ENCODE data around the gene TMEM187. TPM values are rescaled to one million over a fixed set of nuclear protein-coding genes. Genes with fewer than 3 reads are reported as not detected.

Gene TMEM187
- polyA plus RNA-seq, 1 experiment, result 8.7 TPM

DNA sequence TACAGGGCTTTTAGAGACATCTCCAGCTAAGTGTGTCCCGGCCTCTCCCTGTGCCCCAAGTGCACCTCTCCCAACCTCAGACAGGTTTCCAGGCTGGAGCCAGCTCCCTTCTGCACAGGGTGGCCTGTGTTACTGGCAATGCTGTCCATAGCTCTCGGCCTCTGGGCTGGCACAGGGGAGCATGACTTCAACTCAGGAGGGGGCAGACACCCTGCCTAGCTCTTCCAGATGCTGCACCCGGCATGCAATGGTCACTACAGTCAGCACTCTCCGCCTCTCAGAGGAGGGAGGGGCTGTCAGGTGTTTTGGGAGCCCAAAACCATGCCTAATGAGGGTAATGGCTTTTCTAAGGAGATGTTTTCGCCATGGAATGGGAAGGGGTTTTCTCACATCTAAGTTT lies 49.6 kb downstream of the TMEM187 start:
- POLR2A ChIA-PET, result no interaction called here
- DNase-seq (ENCODE audit: low read depth), result no peak

DNA sequence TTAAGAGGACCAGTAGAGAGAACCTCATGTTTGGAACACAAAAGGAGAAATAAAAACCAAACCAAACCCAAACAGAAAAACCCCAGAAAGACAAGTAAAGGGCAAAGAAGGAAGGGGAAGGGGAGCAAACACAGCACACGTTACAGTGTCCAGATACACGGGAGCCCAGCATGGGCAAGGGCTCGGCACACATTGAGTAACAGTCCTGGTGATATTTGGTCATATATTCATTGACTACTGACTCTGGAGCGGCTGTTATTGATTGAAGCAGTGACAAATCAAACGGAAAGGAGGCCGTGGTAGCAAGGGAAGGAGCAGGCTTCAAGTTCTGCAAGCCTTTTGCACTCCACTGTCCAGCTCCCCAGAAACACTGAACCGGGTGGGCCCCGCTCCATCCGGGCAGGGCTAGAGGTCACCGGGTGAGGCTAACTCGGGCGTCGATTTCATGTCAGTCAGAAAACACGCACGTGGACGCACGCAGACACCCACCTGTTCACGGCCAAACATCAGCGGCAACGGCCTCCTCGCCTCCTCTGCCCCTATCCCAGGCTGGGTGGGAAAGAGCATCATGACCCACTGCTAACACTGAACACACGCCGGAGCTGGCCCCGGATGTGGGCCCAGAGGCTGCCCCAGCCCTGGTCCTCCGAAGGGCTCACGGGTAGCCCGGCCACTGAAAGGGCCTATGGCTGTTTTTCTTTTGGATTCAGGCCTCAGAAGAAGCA lies 50.9 kb downstream of the TMEM187 start:
- DNase-seq (ENCODE audit: low read depth), result no peak
- Histone ChIP-seq H3K36me3 (ENCODE audit: control insufficient read depth, insufficient read depth, low read length) (no peaks in the 10 kb centered on the region; the same call in 1 of the 2 replicates), H3K27me3 (ENCODE audit: control insufficient read depth, insufficient read depth, low read length) (no peaks in the 10 kb centered on the region), H3K4me3 (ENCODE audit: low read depth, low read length) (no peak overlapping the region)
- TF ChIP-seq, protein P1, sequence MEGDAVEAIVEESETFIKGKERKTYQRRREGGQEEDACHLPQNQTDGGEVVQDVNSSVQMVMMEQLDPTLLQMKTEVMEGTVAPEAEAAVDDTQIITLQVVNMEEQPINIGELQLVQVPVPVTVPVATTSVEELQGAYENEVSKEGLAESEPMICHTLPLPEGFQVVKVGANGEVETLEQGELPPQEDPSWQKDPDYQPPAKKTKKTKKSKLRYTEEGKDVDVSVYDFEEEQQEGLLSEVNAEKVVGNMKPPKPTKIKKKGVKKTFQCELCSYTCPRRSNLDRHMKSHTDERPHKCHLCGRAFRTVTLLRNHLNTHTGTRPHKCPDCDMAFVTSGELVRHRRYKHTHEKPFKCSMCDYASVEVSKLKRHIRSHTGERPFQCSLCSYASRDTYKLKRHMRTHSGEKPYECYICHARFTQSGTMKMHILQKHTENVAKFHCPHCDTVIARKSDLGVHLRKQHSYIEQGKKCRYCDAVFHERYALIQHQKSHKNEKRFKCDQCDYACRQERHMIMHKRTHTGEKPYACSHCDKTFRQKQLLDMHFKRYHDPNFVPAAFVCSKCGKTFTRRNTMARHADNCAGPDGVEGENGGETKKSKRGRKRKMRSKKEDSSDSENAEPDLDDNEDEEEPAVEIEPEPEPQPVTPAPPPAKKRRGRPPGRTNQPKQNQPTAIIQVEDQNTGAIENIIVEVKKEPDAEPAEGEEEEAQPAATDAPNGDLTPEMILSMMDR (IDR thresholded peaks at IDR 0.05; ENCODE audit: insufficient read depth, low read depth, low read length), result no peak
- POLR2A ChIA-PET, result no interaction called here
- CTCF ChIA-PET, result interaction anchor here (0.6 kb wide), 1 partner anchor 30 kb away, joined by 3 read pairs; no protein-coding TSS in a partner anchor

More for the DNA sequence above, 49.6 kb downstream of the TMEM187 start:
- TF ChIP-seq, protein P1 (IDR thresholded peaks at IDR 0.05; ENCODE audit: insufficient read depth, low read depth, low read length), result no peak
- CTCF ChIA-PET, result interaction anchor here (0.6 to 1.1 kb wide), 2 partner anchors 79 to 413 kb away, joined by 3 to 4 read pairs; no protein-coding TSS in a partner anchor
- no peaks in the 10 kb centered on the region for H3K27me3 ChIP-seq (ENCODE audit: control insufficient read depth, insufficient read depth, low read length)
- H3K4me3 ChIP-seq (ENCODE audit: low read depth, low read length), result no peak overlapping the region
- H3K36me3 ChIP-seq (ENCODE audit: control insufficient read depth, insufficient read depth, low read length), result no peaks in the 10 kb centered on the region; the same call in 1 of the 2 replicates

DNA sequence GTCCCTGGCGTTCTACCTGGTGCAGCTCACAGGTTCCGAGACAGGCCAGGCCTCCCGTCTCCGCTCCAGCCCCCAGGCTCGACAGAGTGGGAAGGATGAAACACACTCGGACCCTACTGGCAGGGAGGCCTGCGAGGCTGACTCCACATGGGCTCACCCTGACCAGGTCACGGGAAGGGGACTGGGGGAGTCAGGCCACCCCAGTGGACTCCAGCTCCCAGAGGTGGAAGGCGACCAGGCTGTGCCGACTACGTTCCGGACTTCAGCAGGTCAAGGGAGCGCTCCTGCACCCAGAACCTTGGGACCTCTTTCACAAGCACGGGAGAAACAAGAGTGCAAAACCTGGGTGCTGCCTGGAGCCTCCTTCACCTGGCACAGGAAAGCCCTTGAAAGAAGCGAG lies 51.7 kb downstream of the TMEM187 start:
- CTCF ChIA-PET, result interaction anchor here (0.6 kb wide), 1 partner anchor 31 kb away, joined by 3 read pairs; no protein-coding TSS in a partner anchor

DNA sequence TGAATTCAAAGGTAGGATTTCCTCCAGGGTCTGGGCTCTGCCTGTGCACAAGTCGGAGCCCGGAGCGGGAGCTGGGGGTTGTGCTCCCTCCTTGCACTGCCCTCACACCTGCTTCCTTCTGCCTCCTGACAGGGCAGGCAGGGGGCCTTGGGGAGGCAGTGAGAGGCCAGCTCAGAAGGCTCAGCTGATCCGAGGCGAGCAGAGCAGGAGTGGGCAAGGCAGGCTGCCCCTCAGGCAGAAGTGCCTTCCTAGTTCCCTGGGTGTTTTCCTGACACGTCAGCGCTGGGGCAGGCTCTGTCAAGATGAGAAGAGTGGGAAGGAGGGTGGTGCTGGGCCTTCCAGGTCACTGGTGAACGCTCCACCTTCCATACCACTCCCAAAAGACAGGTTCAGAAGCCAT lies 52.7 kb downstream of the TMEM187 start:
- POLR2A ChIA-PET, result interaction anchor here (0.6 kb wide), 1 partner anchor 13 kb away, joined by 7 read pairs; no protein-coding TSS in a partner anchor
- no peak overlapping the region for H3K4me3 ChIP-seq (ENCODE audit: low read depth, low read length)
- CTCF ChIA-PET, result interaction anchor here (1.1 to 1.7 kb wide), 2 partner anchors 12 to 54 kb away, joined by 4 to 5 read pairs; partner anchors contain the start of gene HCFC1
- no peak for DNase-seq (ENCODE audit: low read depth)
- TF ChIP-seq, protein P1 (IDR thresholded peaks at IDR 0.05; ENCODE audit: insufficient read depth, low read depth, low read length), result no peak
- H3K27me3 ChIP-seq (ENCODE audit: control insufficient read depth, insufficient read depth, low read length), result no peaks in the 10 kb centered on the region
- peaks cover 2% of the 10 kb centered on the region; the same call in 1 of the 2 replicates for H3K36me3 ChIP-seq (ENCODE audit: control insufficient read depth, insufficient read depth, low read length)

More for the DNA sequence above, 51.7 kb downstream of the TMEM187 start:
- Histone ChIP-seq H3K27me3 (ENCODE audit: control insufficient read depth, insufficient read depth, low read length) (no peaks in the 10 kb centered on the region), H3K4me3 (ENCODE audit: low read depth, low read length) (no peak overlapping the region), H3K36me3 (ENCODE audit: control insufficient read depth, insufficient read depth, low read length) (no peaks in the 10 kb centered on the region; the same call in 1 of the 2 replicates)
- POLR2A ChIA-PET, result no interaction called here
- DNase-seq (ENCODE audit: low read depth), result no peak
- TF ChIP-seq, protein P1 (IDR thresholded peaks at IDR 0.05; ENCODE audit: insufficient read depth, low read depth, low read length), result no peak
